Thoracic aorta (tissue), 2 donors: ENCODE results near the gene SPON1. TPM values are rescaled to one million over a fixed set of nuclear protein-coding genes. Genes with fewer than 3 reads are reported as not detected.
"Not testable (repeated sequence)": the region's sequence is repeated elsewhere in the genome, so short reads cannot be mapped to it uniquely, and the experiment has no call there.

ENCODE experiments used
- ATAC-seq: fragments of 150-250 bp; one replicate; pipeline ENCODE4 v1.8.0; 2017; ENCODE audit warnings: low read depth; ENCODE audit not compliant: insufficient number of reproducible peaks, low FRiP score
- DNase-seq: peaks from one replicate; pipeline ENCODE4 v3.0.0-alpha.2; 2020; ENCODE audit warnings: low spot score
- H3K27ac ChIP-seq, 2 donors: fragments of 200-600 bp; sonication (generic); 1 replicate in 1 of 2; 2 replicates in 1 of 2; pipeline ENCODE4 v1.5.1; 2016; ENCODE audit warnings: mild to moderate bottlenecking in 2 of 2, moderate library complexity in 2 of 2
- H3K27me3 ChIP-seq: fragments of 200-600 bp; sonication (generic); replicated peaks from 2 replicates; pipeline ENCODE4 v1.6.0; 2016; ENCODE audit warnings: mild to moderate bottlenecking; ENCODE audit not compliant: insufficient read depth
- H3K36me3 ChIP-seq: fragments of 200-600 bp; sonication (generic); one replicate; pipeline ENCODE4 v1.5.1; 2016
- H3K4me1 ChIP-seq, 2 donors: fragments of 200-600 bp; sonication (generic); 1 replicate in 1 of 2; 2 replicates in 1 of 2; pipeline versions ENCODE4 v1.5.1 to v1.6.0; 2016; ENCODE audit warnings: low read depth in 2 of 2, mild to moderate bottlenecking in 1 of 2; ENCODE audit not compliant: control insufficient read depth in 1 of 2
- H3K4me3 ChIP-seq: fragments of 200-600 bp; sonication (generic); 2 replicates; pipeline ENCODE4 v1.5.1; 2016; ENCODE audit warnings: mild to moderate bottlenecking
- H3K9me3 ChIP-seq: fragments of 200-600 bp; sonication (generic); 2 replicates; pipeline ENCODE4 v1.5.1; 2016
- CTCF ChIP-seq: fragments of 200-600 bp; sonication (generic); IDR thresholded peaks from one replicate; pipeline ENCODE4 v1.5.1; 2019; ENCODE audit warnings: antibody characterized with exemption
- total RNA-seq, 2 donors: library from RNA; depleted of rRNA; stranded (reverse); fragments of >200 nt; gene quantifications; one replicate each; pipeline versions ENCODE4 v1.1.0 to v1.2.3, GENCODE V29; 2016

SPON1 gene
- total RNA-seq, 2 donors from 2014 or later = 20.6 to 48.5 TPM

GRCh38 chr11:14029971-14030920, 67.7 kb downstream of the SPON1 start:
- no peaks in the 10 kb centered on the region for H3K9me3 ChIP-seq
- H3K4me3 ChIP-seq = peak overlapping the region; percentile 43
- no peak for TF ChIP-seq CTCF
- DNase-seq (peak; percentile 59), ATAC-seq (peak; percentile 43)
- H3K27me3 ChIP-seq = no peaks in the 10 kb centered on the region
- H3K4me1 ChIP-seq = peaks cover 9 to 44% of the 10 kb centered on the region in 2 donors
- H3K27ac ChIP-seq = peak overlapping the region; percentile 76
- no peaks in the 10 kb centered on the region for H3K36me3 ChIP-seq

GRCh38 chr11:14035526-14035925, 73.0 kb downstream of the SPON1 start:
- H3K36me3 ChIP-seq = not testable (repeated sequence)

DNA sequence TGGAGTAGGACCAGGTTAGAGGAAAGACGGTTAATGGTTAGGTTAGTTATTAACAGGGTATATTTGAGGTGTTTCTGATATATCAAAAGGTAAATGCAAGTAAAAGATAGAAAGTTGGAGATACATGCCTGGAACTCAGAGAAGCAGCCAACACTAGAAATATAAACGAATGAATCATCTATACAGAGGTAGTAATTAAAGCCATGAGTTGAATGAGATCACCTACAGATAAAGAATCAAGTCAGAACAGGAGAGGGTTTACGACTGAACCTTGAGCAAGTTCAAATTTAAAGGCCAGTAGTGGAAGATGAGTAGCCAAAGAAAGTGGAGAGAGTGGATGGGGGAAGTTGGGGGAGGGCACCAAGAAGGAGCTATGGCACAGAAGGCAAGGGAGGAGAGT, 73.9 kb downstream of the SPON1 start:
- no peak for DNase-seq
- H3K4me1 ChIP-seq = peaks cover 0 to 4% of the 10 kb centered on the region in 2 donors
- H3K27ac ChIP-seq = no peak overlapping the region
- H3K36me3 ChIP-seq = no peaks in the 10 kb centered on the region
- no peaks in the 10 kb centered on the region for H3K9me3 ChIP-seq
- no peak for ATAC-seq
- H3K4me3 ChIP-seq = no peak overlapping the region
- no peak for TF ChIP-seq CTCF
- no peaks in the 10 kb centered on the region for H3K27me3 ChIP-seq

More at GRCh38 chr11:14035526-14035925, 73.0 kb downstream of the SPON1 start:
- not testable (repeated sequence) for H3K9me3 ChIP-seq, H3K27ac ChIP-seq, ATAC-seq, H3K27me3 ChIP-seq, H3K4me3 ChIP-seq, DNase-seq
- H3K4me1 ChIP-seq = peaks cover 0 to 13% of the 10 kb centered on the region in 2 donors

DNA sequence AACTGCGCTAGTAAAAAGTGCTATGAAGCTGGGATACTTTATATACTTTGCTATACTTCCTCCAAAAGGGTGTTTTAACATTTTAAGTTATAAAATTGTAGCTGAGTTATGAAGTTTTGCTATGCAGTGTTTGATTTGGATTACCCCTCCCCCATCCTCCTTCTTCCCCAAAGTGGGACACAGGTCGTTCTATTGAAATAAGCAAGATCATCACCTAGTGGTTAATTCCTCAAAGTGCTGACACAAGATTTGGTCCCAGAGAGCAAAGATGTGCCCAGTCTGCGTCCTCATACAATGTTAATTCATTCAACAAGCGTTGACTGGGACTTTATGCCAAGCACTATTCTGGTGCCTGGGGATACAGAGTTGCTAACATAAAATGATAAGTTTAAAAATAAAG, 78.5 kb downstream of the SPON1 start:
- H3K4me1 ChIP-seq = peaks cover 0 to 17% of the 10 kb centered on the region in 2 donors
- H3K4me3 ChIP-seq = no peak overlapping the region
- TF ChIP-seq CTCF = peak; percentile 12
- H3K27ac ChIP-seq = no peak overlapping the region
- no peak for DNase-seq
- no peaks in the 10 kb centered on the region for H3K9me3 ChIP-seq
- no peaks in the 10 kb centered on the region for H3K36me3 ChIP-seq
- no peaks in the 10 kb centered on the region for H3K27me3 ChIP-seq
- ATAC-seq = no peak

DNA sequence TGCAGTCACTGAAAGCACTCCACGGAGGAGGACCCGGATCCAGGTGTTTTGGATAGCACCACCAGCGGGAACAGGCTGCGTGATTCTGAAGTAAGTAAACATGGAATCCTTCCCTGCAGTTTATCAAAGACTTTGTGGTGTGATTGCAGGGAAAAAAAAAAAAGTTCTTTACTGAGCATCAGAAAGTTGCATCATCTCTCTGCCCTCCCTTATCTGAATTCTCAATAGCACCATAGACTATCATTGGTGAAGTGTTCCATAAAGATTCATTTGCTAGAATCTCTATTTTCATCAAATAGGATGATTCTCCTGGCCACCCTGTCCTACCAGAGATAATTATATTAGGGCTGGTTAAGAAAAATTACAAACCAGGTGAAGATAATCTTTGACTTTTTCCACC, 79.0 kb downstream of the SPON1 start:
- no peak for ATAC-seq
- Histone ChIP-seq H3K9me3 (no peaks in the 10 kb centered on the region), H3K27me3 (no peaks in the 10 kb centered on the region), H3K27ac (no peak overlapping the region), H3K4me3 (no peak overlapping the region), H3K4me1 (peaks cover 0 to 17% of the 10 kb centered on the region in 2 donors), H3K36me3 (no peaks in the 10 kb centered on the region)
- no peak for TF ChIP-seq CTCF
- DNase-seq = no peak
